Measurements from ENCODE around the gene FOXD4L3.
"Not testable (repeated sequence)": the region's sequence is repeated elsewhere in the genome, so short reads cannot be mapped to it uniquely, and the experiment has no call there.

Gene FOXD4L3

GRCh38 chr9:68351689-68352088, 49.0 kb downstream of the FOXD4L3 start:
- not testable (repeated sequence) for H3K9ac ChIP-seq (ENCODE audit: low read depth, low read length); H3K9me3 ChIP-seq (ENCODE audit: control insufficient read depth, insufficient read depth, low read length); H3K4me1 ChIP-seq (ENCODE audit: control insufficient read depth, insufficient read depth, low read length); H3K27ac ChIP-seq (ENCODE audit: low read depth, low read length); H3K36me3 ChIP-seq (ENCODE audit: control insufficient read depth, insufficient read depth, low read length); H3K4me3 ChIP-seq (ENCODE audit: low read depth, low read length)
- H3K27me3 ChIP-seq (ENCODE audit: control insufficient read depth, insufficient read depth, low read length): peaks cover 51% of the 10 kb centered on the region

All from HUES48 (cell line).